ENCODE data around the gene CACNA2D1. TPM values are rescaled to one million over a fixed set of nuclear protein-coding genes. Genes with fewer than 3 reads are reported as not detected.
"Not testable (repeated sequence)": the region's sequence is repeated elsewhere in the genome, so short reads cannot be mapped to it uniquely, and the experiment has no call there.

CACNA2D1 gene
- total RNA-seq, 1 donor from 2014 or later, result 16.9 TPM

GRCh38 chr7:82404094-82404493 lies 39.5 kb downstream of the CACNA2D1 start:
- DNase-seq (ENCODE audit: low spot score) (no peak), ATAC-seq (no peak)
- intact Hi-C loops (cut with DNase I), result no loop called here

GRCh38 chr7:82397879-82398524 lies 45.6 kb downstream of the CACNA2D1 start:
- DNase-seq (ENCODE audit: low spot score) (no peak), ATAC-seq (no peak)
- intact Hi-C loops (cut with DNase I), result no loop called here

- intact Hi-C loops (cut with DNase I), result no loop called here
- DNase-seq (ENCODE audit: low spot score) (no peak), ATAC-seq (no peak)
Measured at GRCh38 chr7:82396343-82396742, 47.2 kb downstream of the CACNA2D1 start.

- ATAC-seq (no peak), DNase-seq (ENCODE audit: low spot score) (no peak)
- intact Hi-C loops (cut with DNase I), result no loop called here
Measured at GRCh38 chr7:82395147-82395546, 48.4 kb downstream of the CACNA2D1 start.

- intact Hi-C loops (cut with DNase I), result no loop called here
- no peak for ATAC-seq
- DNase-seq (ENCODE audit: low spot score), result no peak
Measured at GRCh38 chr7:82393840-82394220, 49.7 kb downstream of the CACNA2D1 start.

- intact Hi-C loops (cut with DNase I), result no loop called here
- ATAC-seq (no peak), DNase-seq (ENCODE audit: low spot score) (no peak)
Measured at GRCh38 chr7:82393076-82393839, 50.3 kb downstream of the CACNA2D1 start.

GRCh38 chr7:82390936-82391335 lies 52.6 kb downstream of the CACNA2D1 start:
- ATAC-seq (no peak), DNase-seq (ENCODE audit: low spot score) (no peak)
- intact Hi-C loops (cut with DNase I), result no loop called here

- ATAC-seq, result no peak
Measured at GRCh38 chr7:82389876-82390275, 53.7 kb downstream of the CACNA2D1 start.

GRCh38 chr7:82388138-82388537 lies 55.4 kb downstream of the CACNA2D1 start:
- ATAC-seq, result no peak
- intact Hi-C loops (cut with DNase I), result no loop called here
- DNase-seq (ENCODE audit: low spot score), result no peak

More at GRCh38 chr7:82389876-82390275, 53.7 kb downstream of the CACNA2D1 start:
- DNase-seq (ENCODE audit: low spot score), result no peak
- intact Hi-C loops (cut with DNase I), result no loop called here

GRCh38 chr7:82386571-82386970 lies 57.0 kb downstream of the CACNA2D1 start:
- intact Hi-C loops (cut with DNase I); ATAC-seq: not testable (repeated sequence)

GRCh38 chr7:82384779-82385178 lies 58.8 kb downstream of the CACNA2D1 start:
- intact Hi-C loops (cut with DNase I), result no loop called here
- no peak for ATAC-seq

More at GRCh38 chr7:82386571-82386970, 57.0 kb downstream of the CACNA2D1 start:
- DNase-seq (ENCODE audit: low spot score), result not testable (repeated sequence)

GRCh38 chr7:82384051-82384464 lies 59.5 kb downstream of the CACNA2D1 start:
- intact Hi-C loops (cut with DNase I), result no loop called here
- no peak for ATAC-seq
- no peak for DNase-seq (ENCODE audit: low spot score)

More at GRCh38 chr7:82384779-82385178, 58.8 kb downstream of the CACNA2D1 start:
- no peak for DNase-seq (ENCODE audit: low spot score)

GRCh38 chr7:82382276-82382675 lies 61.3 kb downstream of the CACNA2D1 start:
- intact Hi-C loops (cut with DNase I), result no loop called here
- DNase-seq (ENCODE audit: low spot score) (no peak), ATAC-seq (no peak)

- DNase-seq (ENCODE audit: low spot score) (no peak), ATAC-seq (no peak)
- intact Hi-C loops (cut with DNase I), result no loop called here
Measured at GRCh38 chr7:82376739-82377138, 66.8 kb downstream of the CACNA2D1 start.

GRCh38 chr7:82375713-82376112 lies 67.9 kb downstream of the CACNA2D1 start:
- ATAC-seq (no peak), DNase-seq (ENCODE audit: low spot score) (no peak)
- intact Hi-C loops (cut with DNase I), result no loop called here

- ATAC-seq, result no peak
- no peak for DNase-seq (ENCODE audit: low spot score)
- intact Hi-C loops (cut with DNase I), result no loop called here
Measured at GRCh38 chr7:82375129-82375528, 68.4 kb downstream of the CACNA2D1 start.

- intact Hi-C loops (cut with DNase I), result loop anchor here (1.0 kb wide), 1 partner anchor 7 kb away; no protein-coding TSS in a partner anchor
- ATAC-seq (peak; percentile 48), DNase-seq (ENCODE audit: low spot score) (no peak)
Measured at GRCh38 chr7:82373926-82374635, 69.5 kb downstream of the CACNA2D1 start.

- intact Hi-C loops (cut with DNase I), result no loop called here
- ATAC-seq, result no peak
- no peak for DNase-seq (ENCODE audit: low spot score)
Measured at GRCh38 chr7:82364671-82365070, 78.9 kb downstream of the CACNA2D1 start.

- intact Hi-C loops (cut with DNase I), result no loop called here
- ATAC-seq (no peak), DNase-seq (ENCODE audit: low spot score) (no peak)
Measured at GRCh38 chr7:82364048-82364447, 79.5 kb downstream of the CACNA2D1 start.
